Breast epithelium (tissue), 4 donors: Measurements from ENCODE around the gene HCK. TPM values are rescaled to one million over a fixed set of nuclear protein-coding genes. Genes with fewer than 3 reads are reported as not detected.
"Not testable (repeated sequence)": the region's sequence is repeated elsewhere in the genome, so short reads cannot be mapped to it uniquely, and the experiment has no call there.

ENCODE experiments used
- DNase-seq, 2 donors: peaks; one replicate each; pipeline ENCODE4 v3.0.0-alpha.2; 2019; ENCODE audit warnings: low spot score in 2 of 2
- H3K27ac ChIP-seq, 2 donors: fragments of 200-600 bp; sonication (generic) in 1 of 2; one replicate each; pipeline ENCODE4 v1.5.1; 2016 to 2019; ENCODE audit warnings: mild to moderate bottlenecking in 1 of 2
- H3K27me3 ChIP-seq, 2 donors: fragments of 200-600 bp; sonication (generic) in 1 of 2; one replicate each; pipeline versions ENCODE4 v1.5.1 to v1.6.0; 2017 to 2019; ENCODE audit warnings: control low read depth in 1 of 2, mild to moderate bottlenecking in 1 of 2
- H3K36me3 ChIP-seq: fragments of 200-600 bp; one replicate; pipeline ENCODE4 v1.5.1; 2019
- H3K4me1 ChIP-seq, 2 donors: fragments of 200-600 bp; sonication (generic); one replicate each; pipeline ENCODE4 v1.5.1; 2016 to 2019; ENCODE audit warnings: control low read depth in 1 of 2
- H3K4me3 ChIP-seq, 3 donors: fragments of 200-600 bp; sonication (generic); 1 replicate in 2 of 3; 2 replicates in 1 of 3; pipeline ENCODE4 v1.5.1; 2016 to 2019; ENCODE audit warnings: mild to moderate bottlenecking in 3 of 3, moderate library complexity in 2 of 3
- H3K9me3 ChIP-seq, 2 donors: fragments of 200-600 bp; sonication (generic) in 1 of 2; one replicate each; pipeline ENCODE4 v1.5.1; 2016 to 2019; ENCODE audit warnings: control low read depth in 1 of 2
- POLR2A ChIP-seq: fragments of 450-650 bp; IDR thresholded peaks from one replicate; pipeline ENCODE4 v1.6.1; 2016; ENCODE audit warnings: antibody characterized with exemption, mild to moderate bottlenecking, moderate library complexity
- POLR2AphosphoS5 ChIP-seq, 3 donors: sonication (generic); formaldehyde crosslinking; IDR thresholded peaks; one replicate each; pipeline ENCODE4 v1.6.1; 2017; ENCODE audit warnings: antibody characterized with exemption in 3 of 3
- intact Hi-C: fragments of 100-400 bp; cut with DNase I; formaldehyde crosslinking; loops from one replicate; pipeline ENCODE4 v1.15.1; 2023; ENCODE audit warnings: low total_unique reads
- total RNA-seq, 3 donors: library from RNA; depleted of rRNA; stranded (reverse); fragments of >200 nt; gene quantifications; one replicate each; pipeline ENCODE4 v1.1.0, GENCODE V29; 2016
- TF ChIP-seq, protein P1 (sequence below), 3 donors: fragments of 450-650 bp; IDR thresholded peaks; one replicate each; pipeline ENCODE4 v1.5.1; 2016 to 2017; ENCODE audit warnings: antibody characterized with exemption in 3 of 3, mild to moderate bottlenecking in 3 of 3, moderate library complexity in 3 of 3

The HCK gene
- total RNA-seq, 3 donors from 2014 or later, result 10.2 to 27.4 (median 16.0) TPM

DNA sequence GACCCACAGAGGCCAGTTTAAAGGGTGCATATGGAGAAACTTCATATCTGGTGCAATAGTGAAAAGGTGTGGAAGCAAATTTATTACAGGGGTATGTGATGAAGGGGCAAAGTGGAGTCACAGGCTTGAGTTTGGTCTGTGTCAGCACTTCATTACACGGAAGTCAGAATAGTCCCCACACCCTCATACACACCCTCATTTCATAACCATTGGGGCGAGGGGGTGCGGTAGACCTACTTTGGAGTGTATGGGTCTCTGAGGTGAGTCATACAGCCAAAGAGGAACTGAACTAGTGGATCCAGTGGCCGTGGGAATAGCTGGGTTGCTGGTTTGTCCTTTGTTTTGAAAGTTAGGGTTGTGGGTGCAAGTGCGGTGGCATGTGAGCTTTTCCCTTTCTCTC lies 60.8 kb downstream of the HCK start:
- Histone ChIP-seq H3K36me3 (no peaks in the 10 kb centered on the region), H3K4me1 (peaks cover 0 to 14% of the 10 kb centered on the region in 2 donors)
- intact Hi-C loops, result no loop called here

DNA sequence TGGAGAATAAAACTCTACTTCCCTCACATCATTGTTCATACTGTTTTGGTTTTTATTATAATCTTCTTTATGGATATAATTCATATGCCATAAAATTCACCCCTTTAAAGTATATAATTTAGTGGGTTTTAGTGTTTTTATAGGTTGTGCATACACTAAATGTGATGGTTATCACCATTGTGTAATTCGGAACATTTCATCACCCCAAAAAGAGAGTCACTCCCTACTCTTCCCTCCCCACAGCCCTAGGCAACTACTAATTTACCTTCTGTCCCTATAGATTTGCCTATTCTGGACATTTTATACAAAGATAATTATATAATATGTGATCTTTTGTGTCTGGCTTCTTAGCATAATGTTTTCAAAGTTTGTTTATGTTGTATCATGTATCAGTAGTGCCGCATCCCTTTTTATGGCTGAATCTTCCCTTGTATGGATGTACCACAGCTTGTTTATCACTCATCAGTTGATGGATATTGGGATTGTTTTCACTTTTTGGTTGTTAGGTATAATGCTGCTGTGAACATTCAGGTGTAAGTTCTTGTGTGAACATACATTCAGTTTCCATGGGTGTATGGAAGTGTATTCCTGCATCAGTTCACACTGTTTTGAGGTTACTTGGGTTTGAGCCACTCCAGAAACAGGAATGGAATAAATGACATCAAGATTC lies 61.7 kb downstream of the HCK start:
- Histone ChIP-seq H3K36me3 (no peaks in the 10 kb centered on the region), H3K9me3 (no peaks in the 10 kb centered on the region), H3K4me1 (peaks cover 0 to 14% of the 10 kb centered on the region in 2 donors), H3K27me3 (no peaks in the 10 kb centered on the region), H3K27ac (no peak overlapping the region), H3K4me3 (no peak overlapping the region)
- DNase-seq, result no peak
- intact Hi-C loops, result no loop called here
- TF ChIP-seq, protein P1, sequence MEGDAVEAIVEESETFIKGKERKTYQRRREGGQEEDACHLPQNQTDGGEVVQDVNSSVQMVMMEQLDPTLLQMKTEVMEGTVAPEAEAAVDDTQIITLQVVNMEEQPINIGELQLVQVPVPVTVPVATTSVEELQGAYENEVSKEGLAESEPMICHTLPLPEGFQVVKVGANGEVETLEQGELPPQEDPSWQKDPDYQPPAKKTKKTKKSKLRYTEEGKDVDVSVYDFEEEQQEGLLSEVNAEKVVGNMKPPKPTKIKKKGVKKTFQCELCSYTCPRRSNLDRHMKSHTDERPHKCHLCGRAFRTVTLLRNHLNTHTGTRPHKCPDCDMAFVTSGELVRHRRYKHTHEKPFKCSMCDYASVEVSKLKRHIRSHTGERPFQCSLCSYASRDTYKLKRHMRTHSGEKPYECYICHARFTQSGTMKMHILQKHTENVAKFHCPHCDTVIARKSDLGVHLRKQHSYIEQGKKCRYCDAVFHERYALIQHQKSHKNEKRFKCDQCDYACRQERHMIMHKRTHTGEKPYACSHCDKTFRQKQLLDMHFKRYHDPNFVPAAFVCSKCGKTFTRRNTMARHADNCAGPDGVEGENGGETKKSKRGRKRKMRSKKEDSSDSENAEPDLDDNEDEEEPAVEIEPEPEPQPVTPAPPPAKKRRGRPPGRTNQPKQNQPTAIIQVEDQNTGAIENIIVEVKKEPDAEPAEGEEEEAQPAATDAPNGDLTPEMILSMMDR (IDR thresholded peaks at IDR 0.05), result no peak
- TF ChIP-seq POLR2A (no peak), POLR2AphosphoS5 (IDR thresholded peaks at IDR 0.05) (no peak)

More for the DNA sequence above, 60.8 kb downstream of the HCK start:
- no peaks in the 10 kb centered on the region for H3K9me3 ChIP-seq
- no peak overlapping the region for H3K27ac ChIP-seq
- TF ChIP-seq POLR2A (no peak), POLR2AphosphoS5 (IDR thresholded peaks at IDR 0.05) (no peak)
- TF ChIP-seq, protein P1 (IDR thresholded peaks at IDR 0.05), result no peak
- H3K27me3 ChIP-seq, result no peaks in the 10 kb centered on the region
- DNase-seq, result no peak
- H3K4me3 ChIP-seq, result no peak overlapping the region

DNA sequence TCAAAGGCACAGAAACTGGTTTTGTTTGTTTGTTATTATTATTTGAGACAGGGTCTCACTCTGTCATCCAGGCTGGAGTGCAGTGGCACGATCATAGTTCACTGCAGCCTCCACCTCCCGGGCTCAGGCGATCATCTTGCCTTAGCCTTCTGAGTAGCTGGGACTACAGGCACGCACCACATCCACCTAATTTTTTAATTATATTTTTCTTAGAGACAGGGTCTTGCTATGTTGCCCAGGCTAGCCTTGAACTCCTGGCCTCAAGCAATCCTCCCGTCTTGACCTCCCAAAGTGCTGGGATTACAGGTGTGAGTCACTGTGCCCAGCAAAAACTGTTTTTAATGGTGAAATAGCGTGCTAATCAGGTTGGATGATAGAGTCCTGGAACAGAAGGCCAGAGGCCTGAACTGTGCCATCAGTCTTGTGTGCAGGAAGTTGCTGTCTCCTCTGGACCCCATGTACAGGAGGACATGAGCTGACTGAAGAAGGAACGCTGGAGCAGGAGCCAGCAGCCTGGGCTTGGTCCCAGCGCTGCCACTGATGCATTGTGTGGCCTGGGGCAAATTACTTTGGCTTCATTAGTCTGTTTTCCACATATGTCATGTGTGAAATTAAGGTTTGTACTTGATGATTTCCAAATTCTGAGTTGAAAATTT lies 62.4 kb downstream of the HCK start:
- Histone ChIP-seq H3K4me3 (no peak overlapping the region), H3K4me1 (peaks cover 0 to 14% of the 10 kb centered on the region in 2 donors), H3K27me3 (no peaks in the 10 kb centered on the region), H3K9me3 (no peaks in the 10 kb centered on the region), H3K27ac (peak overlapping the region in 1 of 2 donors; percentile 2), H3K36me3 (no peaks in the 10 kb centered on the region)
- peak in 1 of 2 donors; percentile 24 for DNase-seq
- TF ChIP-seq POLR2A (no peak), POLR2AphosphoS5 (IDR thresholded peaks at IDR 0.05) (no peak)
- TF ChIP-seq, protein P1 (IDR thresholded peaks at IDR 0.05), result no peak
- intact Hi-C loops, result no loop called here

- Histone ChIP-seq H3K4me3 (no peak overlapping the region), H3K4me1 (peaks cover 0 to 12% of the 10 kb centered on the region in 2 donors), H3K27ac (no peak overlapping the region), H3K36me3 (no peaks in the 10 kb centered on the region), H3K27me3 (no peaks in the 10 kb centered on the region), H3K9me3 (no peaks in the 10 kb centered on the region)
- TF ChIP-seq, protein P1 (IDR thresholded peaks at IDR 0.05), result no peak
- no peak for TF ChIP-seq POLR2AphosphoS5 (IDR thresholded peaks at IDR 0.05)
- no peak for TF ChIP-seq POLR2A
- intact Hi-C loops, result no loop called here
- DNase-seq, result no peak
Observed at GRCh38 chr20:32115211-32115767, 63.2 kb downstream of the HCK start.

DNA sequence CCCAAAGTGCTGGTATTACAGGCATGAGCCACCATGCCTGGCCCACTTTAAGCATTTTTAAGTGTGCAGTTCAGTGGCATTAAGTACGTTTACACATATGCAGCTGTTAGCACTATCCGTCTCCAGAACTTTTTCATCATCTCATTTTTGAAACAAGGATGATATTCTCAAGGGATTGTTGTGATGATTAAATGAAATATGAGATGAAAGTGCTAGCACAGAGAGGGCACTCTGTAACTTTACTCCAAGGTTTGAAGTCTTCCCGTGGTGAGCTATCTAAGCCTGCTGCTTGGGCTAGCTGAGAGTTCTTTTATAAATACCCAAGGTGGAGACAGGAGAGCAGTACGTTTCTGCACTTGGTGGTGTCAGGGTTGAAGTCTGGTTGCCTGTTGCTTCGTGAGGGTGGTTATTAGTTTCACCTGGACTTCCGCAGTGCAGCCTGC lies 64.1 kb downstream of the HCK start:
- no peak overlapping the region for H3K4me3 ChIP-seq
- no peak for DNase-seq
- H3K4me1 ChIP-seq, result peaks cover 0 to 6% of the 10 kb centered on the region in 2 donors
- no peak overlapping the region for H3K27ac ChIP-seq
- no peaks in the 10 kb centered on the region for H3K9me3 ChIP-seq
- TF ChIP-seq, protein P1 (IDR thresholded peaks at IDR 0.05), result no peak
- TF ChIP-seq POLR2AphosphoS5 (IDR thresholded peaks at IDR 0.05) (no peak), POLR2A (no peak)
- H3K36me3 ChIP-seq, result no peaks in the 10 kb centered on the region
- H3K27me3 ChIP-seq, result no peaks in the 10 kb centered on the region
- intact Hi-C loops, result no loop called here

- H3K4me1 ChIP-seq, intact Hi-C loops, H3K9me3 ChIP-seq, H3K4me3 ChIP-seq, H3K36me3 ChIP-seq, H3K27me3 ChIP-seq, H3K27ac ChIP-seq, DNase-seq: not testable (repeated sequence)
Observed at GRCh38 chr20:32116796-32117195, 64.8 kb downstream of the HCK start.

DNA sequence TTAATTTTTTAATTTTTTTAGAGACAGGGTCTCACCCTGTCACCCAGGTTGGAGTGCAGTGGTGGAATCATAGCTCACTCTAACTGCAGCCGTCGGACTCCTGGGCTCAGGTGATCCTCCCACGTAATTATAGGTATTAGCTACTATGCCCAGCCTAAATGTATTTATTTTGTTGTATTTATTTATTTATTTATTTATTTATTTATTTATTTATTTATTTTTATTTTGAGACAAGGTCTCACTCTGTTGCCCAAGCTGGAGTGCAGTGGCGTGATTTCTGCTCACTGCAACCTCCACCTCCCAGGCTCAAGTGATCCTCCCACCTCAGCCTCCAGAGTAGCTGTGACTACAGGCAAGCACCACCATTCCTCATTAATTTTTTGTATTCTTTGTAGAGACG lies 66.4 kb downstream of the HCK start:
- H3K27me3 ChIP-seq, intact Hi-C loops, DNase-seq, H3K36me3 ChIP-seq, H3K4me1 ChIP-seq, H3K4me3 ChIP-seq, H3K9me3 ChIP-seq, H3K27ac ChIP-seq: not testable (repeated sequence)
